H9 (cell line): ENCODE data around the gene STX5. TPM values are rescaled to one million over a fixed set of nuclear protein-coding genes. Genes with fewer than 3 reads are reported as not detected.

Experiments
- DNase-seq: peaks from one replicate; pipeline ENCODE4 v3.0.0-alpha.2; 2017
- H2AFZ ChIP-seq: one replicate; pipeline ENCODE4 v1.6.1; 2013; ENCODE audit warnings: mild to moderate bottlenecking, low read length, control low read depth, moderate library complexity
- H2AK5ac ChIP-seq: 2 replicates; pipeline ENCODE4 v1.6.1; 2013; ENCODE audit warnings: low read length, control low read depth, mixed read lengths; ENCODE audit not compliant: insufficient read length
- H2BK120ac ChIP-seq: one replicate; pipeline ENCODE4 v1.6.1; 2013; ENCODE audit warnings: low read depth, mild to moderate bottlenecking, low read length, control low read depth, inconsistent platforms; ENCODE audit not compliant: poor library complexity, severe bottlenecking
- H2BK12ac ChIP-seq: 2 replicates; pipeline ENCODE4 v1.6.1; 2013; ENCODE audit warnings: low read length, control low read depth, mixed read lengths, low read depth; ENCODE audit not compliant: insufficient read length
- H2BK15ac ChIP-seq: 2 replicates; pipeline ENCODE4 v1.6.1; 2013; ENCODE audit warnings: low read depth, low read length, control low read depth
- H2BK20ac ChIP-seq: one replicate; pipeline ENCODE4 v1.6.1; 2013; ENCODE audit warnings: low read depth, mild to moderate bottlenecking, low read length, control low read depth, inconsistent platforms; ENCODE audit not compliant: poor library complexity, severe bottlenecking
- H2BK5ac ChIP-seq: 2 replicates; pipeline ENCODE4 v1.6.1; 2013; ENCODE audit warnings: low read length, control low read depth, mixed read lengths; ENCODE audit not compliant: insufficient read length
- H3K14ac ChIP-seq: 2 replicates; pipeline ENCODE4 v1.6.1; 2013; ENCODE audit warnings: low read length, control low read depth; ENCODE audit not compliant: insufficient read depth
- H3K18ac ChIP-seq: 2 replicates; pipeline ENCODE4 v1.6.1; 2013; ENCODE audit warnings: low read depth, mild to moderate bottlenecking, mixed read lengths, low read length, control low read depth; ENCODE audit not compliant: insufficient read length
- H3K23ac ChIP-seq: 2 replicates; pipeline ENCODE4 v1.6.1; 2013; ENCODE audit warnings: low read length, control low read depth, mixed read lengths, low read depth; ENCODE audit not compliant: insufficient read length
- H3K23me2 ChIP-seq: 2 replicates; pipeline ENCODE4 v1.6.1; 2013; ENCODE audit warnings: low read depth, mild to moderate bottlenecking, mixed read lengths, low read length, control low read depth; ENCODE audit not compliant: insufficient read length, poor library complexity, severe bottlenecking
- H3K27ac ChIP-seq: 2 replicates; pipeline ENCODE4 v1.5.1; 2013; ENCODE audit warnings: low read length, control low read depth, mixed read lengths, low read depth; ENCODE audit not compliant: insufficient read length
- H3K27me3 ChIP-seq: 2 replicates; pipeline ENCODE4 v1.6.1; 2013; ENCODE audit warnings: low read length, control low read depth, inconsistent platforms; ENCODE audit not compliant: insufficient read depth
- H3K4ac ChIP-seq: 2 replicates; pipeline ENCODE4 v1.6.1; 2013; ENCODE audit warnings: low read depth, mild to moderate bottlenecking, control low read depth, inconsistent platforms, low read length, moderate library complexity
- H3K4me1 ChIP-seq: 2 replicates; pipeline ENCODE4 v1.6.1; 2013; ENCODE audit warnings: low read length, control low read depth, inconsistent platforms; ENCODE audit not compliant: insufficient read depth
- H3K4me2 ChIP-seq: 2 replicates; pipeline ENCODE4 v1.6.1; 2013; ENCODE audit warnings: low read length, control low read depth, mixed read lengths; ENCODE audit not compliant: insufficient read length, insufficient read depth
- H3K56ac ChIP-seq: 2 replicates; pipeline ENCODE4 v1.6.1; 2013; ENCODE audit warnings: low read depth, mild to moderate bottlenecking, mixed read lengths, low read length, control low read depth; ENCODE audit not compliant: insufficient read length
- H3K79me1 ChIP-seq: 2 replicates; pipeline ENCODE4 v1.6.1; 2013; ENCODE audit warnings: low read depth, mild to moderate bottlenecking, moderate library complexity, low read length, control low read depth, inconsistent platforms; ENCODE audit not compliant: insufficient read depth, poor library complexity, severe bottlenecking
- H3K79me2 ChIP-seq: 2 replicates; pipeline ENCODE4 v1.6.1; 2013; ENCODE audit warnings: low read length, control low read depth, inconsistent platforms; ENCODE audit not compliant: insufficient read depth
- H3K9ac ChIP-seq: 2 replicates; pipeline ENCODE4 v1.6.1; 2013; ENCODE audit warnings: low read length, control low read depth, mixed read lengths; ENCODE audit not compliant: insufficient read length; ENCODE audit errors: extremely low read depth
- H3K9me3 ChIP-seq: one replicate; pipeline ENCODE4 v1.6.1; 2013; ENCODE audit warnings: low read depth, low read length, inconsistent platforms; ENCODE audit not compliant: control insufficient read depth
- H3T11ph ChIP-seq: one replicate; pipeline ENCODE4 v1.6.1; 2013; ENCODE audit warnings: mild to moderate bottlenecking, low read length, control low read depth, inconsistent platforms
- H4K20me1 ChIP-seq: one replicate; pipeline ENCODE4 v1.6.1; 2013; ENCODE audit not compliant: control insufficient read depth, insufficient read length, insufficient read depth
- H4K5ac ChIP-seq: 2 replicates; pipeline ENCODE4 v1.6.1; 2013; ENCODE audit warnings: low read depth, mild to moderate bottlenecking, mixed read lengths, low read length, control low read depth; ENCODE audit not compliant: insufficient read length
- H4K8ac ChIP-seq: replicated peaks from 2 replicates; pipeline ENCODE4 v1.6.1; 2013; ENCODE audit warnings: low read length, control low read depth, mixed read lengths, low read depth; ENCODE audit not compliant: insufficient read length
- H4K91ac ChIP-seq: 2 replicates; pipeline ENCODE4 v1.6.1; 2013; ENCODE audit warnings: low read depth, mild to moderate bottlenecking, moderate library complexity, mixed read lengths, low read length, control low read depth; ENCODE audit not compliant: insufficient read length
- H3K27ac Mint-ChIP-seq, 3 experiments: 2 replicates in 2 of 3; 3 replicates in 1 of 3; pipeline ENCODE4 v1.8.0; 2020 to 2021; ENCODE audit warnings: mixed read lengths in 3 of 3, mild to moderate bottlenecking in 1 of 3, moderate library complexity in 1 of 3
- H3K27me3 Mint-ChIP-seq: 2 replicates; pipeline ENCODE4 v1.8.0; 2021; ENCODE audit warnings: low read depth, mild to moderate bottlenecking, moderate library complexity, mixed read lengths
- H3K36me3 Mint-ChIP-seq, 3 experiments: 2 replicates in 2 of 3; 3 replicates in 1 of 3; pipeline ENCODE4 v1.8.0; 2020 to 2021; ENCODE audit warnings: low read depth in 3 of 3, mixed read lengths in 3 of 3; ENCODE audit not compliant: insufficient read depth in 1 of 3
- H3K4me1 Mint-ChIP-seq, 2 experiments: 2 replicates each; pipeline ENCODE4 v1.8.0; 2020; ENCODE audit warnings: mixed read lengths in 2 of 2
- H3K4me3 Mint-ChIP-seq, 2 experiments: 2 replicates in 1 of 2; 3 replicates in 1 of 2; pipeline ENCODE4 v1.8.0; 2020 to 2021; ENCODE audit warnings: mild to moderate bottlenecking in 2 of 2, mixed read lengths in 2 of 2, moderate library complexity in 1 of 2
- H3K9me3 Mint-ChIP-seq, 2 experiments: 2 replicates in 1 of 2; 3 replicates in 1 of 2; pipeline ENCODE4 v1.8.0; 2020; ENCODE audit warnings: mild to moderate bottlenecking in 2 of 2, mixed read lengths in 2 of 2, moderate library complexity in 1 of 2
- WGBS: extraction: QIAGEN DNeasy Blood & Tissue Kit; methylation state at CpG from one replicate; pipeline ENCODE4 v1.1.7; 2013; ENCODE audit warnings: missing lambda C conversion rate, low lambda C conversion rate, mixed read lengths; ENCODE audit not compliant: insufficient read length; ENCODE audit errors: extremely low coverage; 5-methylcytosine and 5-hydroxymethylcytosine counted together
- total RNA-seq: library from RNA; stranded (reverse); gene quantifications from 2 replicates; pipeline ENCODE4 v1.2.1, GENCODE V29; 2021
- TF ChIP-seq, protein P1 (sequence below): fragments of 200-600 bp; sonication (generic); conservative IDR thresholded peaks from 3 replicates; pipeline ENCODE4 v1.8.0; 2021; ENCODE audit warnings: antibody characterized with exemption, mild to moderate bottlenecking

The STX5 gene
- total RNA-seq, 1 experiment from 2014 or later, result 33.5 TPM

DNA sequence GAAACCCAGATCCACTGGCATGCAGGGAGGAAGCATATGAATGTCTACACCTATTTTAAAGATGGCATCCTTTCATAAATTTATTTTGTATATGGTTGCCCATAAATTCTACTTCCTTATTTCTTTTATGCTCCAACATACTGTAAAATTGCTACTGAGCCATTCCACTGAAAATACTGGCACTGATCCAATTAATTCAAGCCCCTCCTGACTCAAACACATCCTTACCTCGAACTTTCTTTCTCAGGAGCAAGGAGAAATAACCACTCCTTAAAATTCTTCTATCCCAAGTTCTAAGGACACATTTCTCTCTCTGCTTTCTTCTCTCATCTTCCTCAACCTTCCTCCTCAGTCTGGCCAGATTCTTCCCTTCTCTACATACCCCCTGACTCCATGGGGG lies 21.1 kb downstream of the STX5 start:
- H3K27ac Mint-ChIP-seq, result peak overlapping the region in 1 of 3 experiments; percentile 29; a peak in 3 of 7 replicates
- H2AK5ac ChIP-seq, result no peak overlapping the region
- no peak overlapping the region for H3T11ph ChIP-seq
- H4K91ac ChIP-seq, result no peak overlapping the region
- no peaks in the 10 kb centered on the region for H3K79me2 ChIP-seq
- no peaks in the 10 kb centered on the region for H3K27me3 Mint-ChIP-seq
- no peak overlapping the region for H4K5ac ChIP-seq
- H3K4me1 Mint-ChIP-seq, result peaks cover 9% of the 10 kb centered on the region in 2 experiments
- H4K8ac ChIP-seq, result no peak overlapping the region
- no peak overlapping the region for H2BK12ac ChIP-seq
- H3K27ac ChIP-seq, result no peak overlapping the region
- no peaks in the 10 kb centered on the region for H3K9me3 Mint-ChIP-seq
- H3K14ac ChIP-seq, result no peak overlapping the region
- H3K4ac ChIP-seq, result no peak overlapping the region
- DNase-seq, result no peak
- H3K27me3 ChIP-seq, result no peaks in the 10 kb centered on the region
- H3K9me3 ChIP-seq, result no peaks in the 10 kb centered on the region
- H2BK20ac ChIP-seq, result no peak overlapping the region
- peaks cover 0 to 5% (median under 1%) of the 10 kb centered on the region in 3 experiments; a peak in 3 of 7 replicates for H3K36me3 Mint-ChIP-seq
- no peak overlapping the region for H3K4me3 Mint-ChIP-seq
- WGBS, result no CpG with 5 or more reads among the region's 1 CpG
- H3K18ac ChIP-seq, result no peak overlapping the region
- H3K4me2 ChIP-seq, result no peak overlapping the region
- H2BK15ac ChIP-seq, result no peak overlapping the region
- no peak overlapping the region for H2BK5ac ChIP-seq
- no peaks in the 10 kb centered on the region for H3K79me1 ChIP-seq
- TF ChIP-seq, protein P1, sequence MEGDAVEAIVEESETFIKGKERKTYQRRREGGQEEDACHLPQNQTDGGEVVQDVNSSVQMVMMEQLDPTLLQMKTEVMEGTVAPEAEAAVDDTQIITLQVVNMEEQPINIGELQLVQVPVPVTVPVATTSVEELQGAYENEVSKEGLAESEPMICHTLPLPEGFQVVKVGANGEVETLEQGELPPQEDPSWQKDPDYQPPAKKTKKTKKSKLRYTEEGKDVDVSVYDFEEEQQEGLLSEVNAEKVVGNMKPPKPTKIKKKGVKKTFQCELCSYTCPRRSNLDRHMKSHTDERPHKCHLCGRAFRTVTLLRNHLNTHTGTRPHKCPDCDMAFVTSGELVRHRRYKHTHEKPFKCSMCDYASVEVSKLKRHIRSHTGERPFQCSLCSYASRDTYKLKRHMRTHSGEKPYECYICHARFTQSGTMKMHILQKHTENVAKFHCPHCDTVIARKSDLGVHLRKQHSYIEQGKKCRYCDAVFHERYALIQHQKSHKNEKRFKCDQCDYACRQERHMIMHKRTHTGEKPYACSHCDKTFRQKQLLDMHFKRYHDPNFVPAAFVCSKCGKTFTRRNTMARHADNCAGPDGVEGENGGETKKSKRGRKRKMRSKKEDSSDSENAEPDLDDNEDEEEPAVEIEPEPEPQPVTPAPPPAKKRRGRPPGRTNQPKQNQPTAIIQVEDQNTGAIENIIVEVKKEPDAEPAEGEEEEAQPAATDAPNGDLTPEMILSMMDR, result no peak
- peaks cover under 1% of the 10 kb centered on the region for H3K23me2 ChIP-seq
- no peak overlapping the region for H2AFZ ChIP-seq
- H4K20me1 ChIP-seq, result no peaks in the 10 kb centered on the region
- H3K4me1 ChIP-seq, result no peaks in the 10 kb centered on the region
- no peak overlapping the region for H2BK120ac ChIP-seq
- no peak overlapping the region for H3K23ac ChIP-seq
- no peak overlapping the region for H3K9ac ChIP-seq
- no peak overlapping the region for H3K56ac ChIP-seq
